ENCODE measurements around the gene ZNF544. TPM values are rescaled to one million over a fixed set of nuclear protein-coding genes. Genes with fewer than 3 reads are reported as not detected.
"Not testable (repeated sequence)": the region's sequence is repeated elsewhere in the genome, so short reads cannot be mapped to it uniquely, and the experiment has no call there.

Gene ZNF544
- total and polyA plus RNA-seq, 2 donors (not counting 1 experiment from before 2014, with no cell fraction given) = 37.1 to 65.7 TPM

DNA sequence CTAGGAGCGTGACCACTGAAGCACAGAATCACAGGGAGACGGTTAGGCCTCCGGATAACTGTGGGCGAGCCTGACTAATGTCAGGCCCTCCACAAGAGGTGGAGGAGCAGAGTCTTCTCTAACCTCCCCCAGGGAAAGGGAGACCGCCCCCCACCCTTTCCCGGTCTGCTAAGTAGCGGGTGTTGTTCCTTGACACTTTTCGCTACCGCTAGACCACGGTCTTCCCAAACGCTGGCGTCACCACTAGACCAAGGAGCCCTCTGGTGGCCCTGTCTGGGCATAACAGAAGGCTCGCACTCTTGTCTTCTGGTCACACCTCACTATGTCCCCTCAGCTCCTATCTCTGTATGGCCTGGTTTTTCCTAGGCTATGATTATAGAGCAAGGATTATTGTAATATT lies 82.0 kb downstream of the ZNF544 start:
- H3K4me1 ChIP-seq (ENCODE audit: control insufficient read depth in 2 of 2, insufficient read depth in 2 of 2, low read length in 2 of 2); H3K27ac ChIP-seq (ENCODE audit: low read length in 2 of 2); H3K9ac ChIP-seq (ENCODE audit: low read length); H3K4me2 ChIP-seq (replicated peaks; ENCODE audit: low read depth, low read length, poor library complexity, severe bottlenecking); CTCF ChIA-PET; H3K9me3 ChIP-seq (ENCODE audit: control extremely low read depth in 1 of 3, control insufficient read depth in 2 of 3, insufficient read depth in 1 of 3, low read length in 2 of 3); POLR2A ChIA-PET; H3K27me3 ChIP-seq (replicated peaks in 1 of 4; ENCODE audit: control extremely low read depth in 1 of 4, control insufficient read depth in 3 of 4, insufficient read depth in 4 of 4, low read length in 3 of 4); intact Hi-C loops (cut with micrococcal nuclease); H3K4me3 ChIP-seq (ENCODE audit: control extremely low read depth in 1 of 5, extremely low read depth in 1 of 5, insufficient read depth in 1 of 5, low read depth in 2 of 5, low read length in 4 of 5); H2AFZ ChIP-seq (ENCODE audit: insufficient read depth, low read depth, low read length, poor library complexity, severe bottlenecking); H3K27ac Mint-ChIP-seq; H3K9me3 Mint-ChIP-seq (ENCODE audit: insufficient read depth); ATAC-seq (ENCODE audit: low read depth); DNase-seq; H3K27me3 Mint-ChIP-seq; H3K4me3 Mint-ChIP-seq: not testable (repeated sequence)
- Histone ChIP-seq H4K20me1 (ENCODE audit: control insufficient read depth, insufficient read depth, low read length, poor library complexity, severe bottlenecking) (peaks cover 11% of the 10 kb centered on the region), H3K79me2 (ENCODE audit: control insufficient read depth, insufficient read depth, low read length) (peaks cover 37% of the 10 kb centered on the region), H3K36me3 (replicated peaks in 1 of 2; ENCODE audit: control extremely low read depth in 1 of 2, control insufficient read depth in 1 of 2, extremely low read depth in 1 of 2, insufficient read depth in 2 of 2, low read length in 1 of 2) (peaks cover 1 to 68% of the 10 kb centered on the region in 2 experiments)
- 86% methylated on average over 7 of the region's 13 CpGs for WGBS (ENCODE audit: insufficient coverage)
- TF ChIP-seq, protein P1, sequence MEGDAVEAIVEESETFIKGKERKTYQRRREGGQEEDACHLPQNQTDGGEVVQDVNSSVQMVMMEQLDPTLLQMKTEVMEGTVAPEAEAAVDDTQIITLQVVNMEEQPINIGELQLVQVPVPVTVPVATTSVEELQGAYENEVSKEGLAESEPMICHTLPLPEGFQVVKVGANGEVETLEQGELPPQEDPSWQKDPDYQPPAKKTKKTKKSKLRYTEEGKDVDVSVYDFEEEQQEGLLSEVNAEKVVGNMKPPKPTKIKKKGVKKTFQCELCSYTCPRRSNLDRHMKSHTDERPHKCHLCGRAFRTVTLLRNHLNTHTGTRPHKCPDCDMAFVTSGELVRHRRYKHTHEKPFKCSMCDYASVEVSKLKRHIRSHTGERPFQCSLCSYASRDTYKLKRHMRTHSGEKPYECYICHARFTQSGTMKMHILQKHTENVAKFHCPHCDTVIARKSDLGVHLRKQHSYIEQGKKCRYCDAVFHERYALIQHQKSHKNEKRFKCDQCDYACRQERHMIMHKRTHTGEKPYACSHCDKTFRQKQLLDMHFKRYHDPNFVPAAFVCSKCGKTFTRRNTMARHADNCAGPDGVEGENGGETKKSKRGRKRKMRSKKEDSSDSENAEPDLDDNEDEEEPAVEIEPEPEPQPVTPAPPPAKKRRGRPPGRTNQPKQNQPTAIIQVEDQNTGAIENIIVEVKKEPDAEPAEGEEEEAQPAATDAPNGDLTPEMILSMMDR (IDR thresholded peaks at IDR 0.05) = peak; percentile 41
- peaks cover 22% of the 10 kb centered on the region for H3K4me1 Mint-ChIP-seq

DNA sequence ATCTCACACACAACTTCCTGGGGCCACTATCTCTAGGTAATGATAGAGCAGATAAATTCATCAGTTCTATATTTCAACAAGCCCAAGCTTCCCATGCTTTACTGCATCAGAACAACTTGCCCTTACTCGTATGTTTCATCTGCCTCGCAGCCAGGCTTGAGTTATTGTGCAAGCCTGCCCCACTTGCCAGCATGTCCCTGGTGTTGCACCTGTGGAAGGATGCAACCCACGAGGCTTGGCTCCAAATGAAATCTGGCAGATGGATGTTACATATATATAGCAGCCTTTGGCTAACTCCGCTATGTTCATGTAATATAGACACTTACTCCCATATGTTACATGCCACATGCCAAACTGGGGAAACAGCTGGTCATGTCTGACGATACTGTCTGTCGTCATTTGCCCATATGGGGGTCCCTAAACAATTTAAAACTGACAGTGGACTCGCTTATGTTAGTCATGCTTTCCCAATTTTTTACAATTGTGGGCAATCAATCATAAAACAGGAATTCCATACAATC lies 82.7 kb downstream of the ZNF544 start:
- CTCF ChIA-PET = no interaction called here
- Histone ChIP-seq H3K4me3 (ENCODE audit: control extremely low read depth in 1 of 5, extremely low read depth in 1 of 5, insufficient read depth in 1 of 5, low read depth in 2 of 5, low read length in 4 of 5) (no peak overlapping the region), H3K4me1 (ENCODE audit: control insufficient read depth in 2 of 2, insufficient read depth in 2 of 2, low read length in 2 of 2) (peaks cover 2% of the 10 kb centered on the region in 2 donors), H2AFZ (ENCODE audit: insufficient read depth, low read depth, low read length, poor library complexity, severe bottlenecking) (no peak overlapping the region), H4K20me1 (ENCODE audit: control insufficient read depth, insufficient read depth, low read length, poor library complexity, severe bottlenecking) (peaks cover 11% of the 10 kb centered on the region), H3K79me2 (ENCODE audit: control insufficient read depth, insufficient read depth, low read length) (peaks cover 30% of the 10 kb centered on the region), H3K27ac (ENCODE audit: low read length in 2 of 2) (no peak overlapping the region), H3K27me3 (replicated peaks in 1 of 4; ENCODE audit: control extremely low read depth in 1 of 4, control insufficient read depth in 3 of 4, insufficient read depth in 4 of 4, low read length in 3 of 4) (no peaks in the 10 kb centered on the region), H3K9ac (ENCODE audit: low read length) (no peak overlapping the region), H3K36me3 (replicated peaks in 1 of 2; ENCODE audit: control extremely low read depth in 1 of 2, control insufficient read depth in 1 of 2, extremely low read depth in 1 of 2, insufficient read depth in 2 of 2, low read length in 1 of 2) (peaks cover 1 to 68% of the 10 kb centered on the region in 2 experiments), H3K9me3 (ENCODE audit: control extremely low read depth in 1 of 3, control insufficient read depth in 2 of 3, insufficient read depth in 1 of 3, low read length in 2 of 3) (peaks cover 0 to 9% (median 0%) of the 10 kb centered on the region in 3 donors), H3K4me2 (replicated peaks; ENCODE audit: low read depth, low read length, poor library complexity, severe bottlenecking) (no peak overlapping the region)
- intact Hi-C loops (cut with micrococcal nuclease) = no loop called here
- Mint-ChIP-seq H3K4me3 (no peak overlapping the region), H3K9me3 (ENCODE audit: insufficient read depth) (no peaks in the 10 kb centered on the region), H3K4me1 (peaks cover 16% of the 10 kb centered on the region), H3K27me3 (no peaks in the 10 kb centered on the region), H3K27ac (no peak overlapping the region)
- DNase-seq (no peak), ATAC-seq (ENCODE audit: low read depth) (no peak)
- 97% methylated on average over 6 of the region's 7 CpGs for WGBS (ENCODE audit: insufficient coverage)
- TF ChIP-seq, protein P1 (IDR thresholded peaks at IDR 0.05) = no peak
- TF ChIP-seq EZH2 (IDR thresholded peaks at IDR 0.05; ENCODE audit: borderline replicate concordance, insufficient read depth, low read depth, low read length, poor library complexity, severe bottlenecking) = no peak
- POLR2A ChIA-PET = no interaction called here

Other genes with a start within 250 kb of the ZNF544 start
- 48.1 and 48.4 TPM in 2 replicates for gene ZNF606, start 226.1 kb upstream of the ZNF544 start, total RNA-seq
- gene ZNF606, start 226.1 kb upstream of the ZNF544 start, polyA plus RNA-seq = 11.5 and 12.4 TPM in 2 replicates
- gene ZSCAN1, start 194.9 kb upstream of the ZNF544 start, total RNA-seq = not detected in 2 replicates
- 0.13 TPM in 1 of 2 replicates, not detected in the other for gene ZSCAN1, start 194.9 kb upstream of the ZNF544 start, polyA plus RNA-seq
- gene ZNF135, start 169.6 kb upstream of the ZNF544 start, total RNA-seq = 10.0 and 10.1 TPM in 2 replicates
- gene ZNF135, start 169.6 kb upstream of the ZNF544 start, polyA plus RNA-seq = 8.9 and 9.2 TPM in 2 replicates
- 84.9 and 90.5 TPM in 2 replicates for gene ZSCAN18, start 130.7 kb upstream of the ZNF544 start, total RNA-seq
- 81.0 and 134 TPM in 2 replicates for gene ZSCAN18, start 130.7 kb upstream of the ZNF544 start, polyA plus RNA-seq
- gene ZNF329, start 78.1 kb upstream of the ZNF544 start, total RNA-seq = 12.5 and 17.6 TPM in 2 replicates
- gene ZNF329, start 78.1 kb upstream of the ZNF544 start, polyA plus RNA-seq = 5.4 and 8.0 TPM in 2 replicates
- 83.7 and 85.4 TPM in 2 replicates for gene ZNF274, start 45.9 kb upstream of the ZNF544 start, total RNA-seq
- 51.5 and 53.3 TPM in 2 replicates for gene ZNF274, start 45.9 kb upstream of the ZNF544 start, polyA plus RNA-seq
- gene ZNF8, start 50.0 kb downstream of the ZNF544 start, total RNA-seq = 7.9 and 8.0 TPM in 2 replicates
- 3.4 and 4.0 TPM in 2 replicates for gene ZNF8, start 50.0 kb downstream of the ZNF544 start, polyA plus RNA-seq
- 79.0 and 80.2 TPM in 2 replicates for gene ERVK3-1, start 76.5 kb downstream of the ZNF544 start, total RNA-seq
- 80.7 and 113 TPM in 2 replicates for gene ERVK3-1, start 76.5 kb downstream of the ZNF544 start, polyA plus RNA-seq
- gene ZSCAN22, start 98.1 kb downstream of the ZNF544 start, total RNA-seq = 7.1 TPM in 2 replicates
- 2.2 and 2.8 TPM in 2 replicates for gene ZSCAN22, start 98.1 kb downstream of the ZNF544 start, polyA plus RNA-seq
- 18.4 and 23.7 TPM in 2 replicates for gene A1BG, start 124.6 kb downstream of the ZNF544 start, total RNA-seq
- 28.4 and 52.6 TPM in 2 replicates for gene A1BG, start 124.6 kb downstream of the ZNF544 start, polyA plus RNA-seq
- gene ZNF497, start 133.8 kb downstream of the ZNF544 start, total RNA-seq = 2.7 and 4.4 TPM in 2 replicates
- 1.6 and 1.9 TPM in 2 replicates for gene ZNF497, start 133.8 kb downstream of the ZNF544 start, polyA plus RNA-seq
- gene ZNF837, start 152.1 kb downstream of the ZNF544 start, total RNA-seq = 3.1 and 4.2 TPM in 2 replicates
- gene ZNF837, start 152.1 kb downstream of the ZNF544 start, polyA plus RNA-seq = 3.0 and 4.9 TPM in 2 replicates
- gene RPS5, start 158.4 kb downstream of the ZNF544 start, total RNA-seq = 1,234 and 1,311 TPM in 2 replicates
- 3,725 and 4,330 TPM in 2 replicates for gene RPS5, start 158.4 kb downstream of the ZNF544 start, polyA plus RNA-seq
- 0.49 TPM in 1 of 2 replicates, not detected in the other for gene RNF225, start 166.7 kb downstream of the ZNF544 start, total RNA-seq
- not detected in 2 replicates for gene RNF225, start 166.7 kb downstream of the ZNF544 start, polyA plus RNA-seq
- 12.3 and 14.0 TPM in 2 replicates for gene ZNF584, start 179.7 kb downstream of the ZNF544 start, total RNA-seq
- gene ZNF584, start 179.7 kb downstream of the ZNF544 start, polyA plus RNA-seq = 1.5 and 3.0 TPM in 2 replicates
- 14.7 and 15.2 TPM in 2 replicates for gene ZNF132, start 211.2 kb downstream of the ZNF544 start, total RNA-seq
- 0.72 and 1.6 TPM in 2 replicates for gene ZNF132, start 211.2 kb downstream of the ZNF544 start, polyA plus RNA-seq
- gene ZNF324B, start 222.7 kb downstream of the ZNF544 start, total RNA-seq = 15.0 and 17.4 TPM in 2 replicates
- 4.7 and 5.6 TPM in 2 replicates for gene ZNF324B, start 222.7 kb downstream of the ZNF544 start, polyA plus RNA-seq
- gene ZNF324, start 238.2 kb downstream of the ZNF544 start, total RNA-seq = 17.6 and 21.0 TPM in 2 replicates
- 12.8 and 14.2 TPM in 2 replicates for gene ZNF324, start 238.2 kb downstream of the ZNF544 start, polyA plus RNA-seq
- gene ZNF446, start 247.4 kb downstream of the ZNF544 start, total RNA-seq = 15.0 and 18.5 TPM in 2 replicates
- gene ZNF446, start 247.4 kb downstream of the ZNF544 start, polyA plus RNA-seq = 12.9 and 18.9 TPM in 2 replicates